GM18867 (cell line): ENCODE data around the gene SOHLH1.
"Not testable (repeated sequence)": the region's sequence is repeated elsewhere in the genome, so short reads cannot be mapped to it uniquely, and the experiment has no call there.

Experiments
- ATAC-seq: cut with Tn5 transposase; IDR thresholded peaks from one replicate; pipeline ENCODE4 v1.9.1; 2021; ENCODE audit warnings: mild to moderate bottlenecking, moderate library complexity; ENCODE audit not compliant: unreplicated experiment

SOHLH1 gene

DNA sequence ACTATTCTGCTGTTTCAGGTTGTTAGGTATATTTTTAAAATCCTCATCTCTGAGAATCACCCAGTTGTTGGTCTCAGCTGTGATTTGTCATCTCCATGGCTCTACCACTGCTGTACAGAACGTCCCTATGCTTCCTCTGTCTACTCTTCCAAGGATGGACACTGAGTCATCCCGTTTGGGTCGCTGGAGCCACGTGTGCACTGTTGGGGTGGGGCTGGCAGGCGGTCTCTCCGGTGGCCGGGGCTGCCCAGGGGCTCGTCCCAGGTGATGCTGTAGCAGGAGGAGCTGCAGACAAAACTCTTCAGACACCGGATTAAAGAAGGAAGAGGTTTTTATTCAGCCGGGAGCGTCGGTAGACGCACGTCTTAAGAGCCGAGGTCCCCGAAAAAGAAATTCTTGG, 19.2 kb downstream of the SOHLH1 start:
- no peak for ATAC-seq

GRCh38 chr9:135678236-135679017, 20.9 kb downstream of the SOHLH1 start:
- ATAC-seq, result no peak

- ATAC-seq, result no peak
These were observed 21.6 kb downstream of the SOHLH1 start for GRCh38 chr9:135677641-135678168.

DNA sequence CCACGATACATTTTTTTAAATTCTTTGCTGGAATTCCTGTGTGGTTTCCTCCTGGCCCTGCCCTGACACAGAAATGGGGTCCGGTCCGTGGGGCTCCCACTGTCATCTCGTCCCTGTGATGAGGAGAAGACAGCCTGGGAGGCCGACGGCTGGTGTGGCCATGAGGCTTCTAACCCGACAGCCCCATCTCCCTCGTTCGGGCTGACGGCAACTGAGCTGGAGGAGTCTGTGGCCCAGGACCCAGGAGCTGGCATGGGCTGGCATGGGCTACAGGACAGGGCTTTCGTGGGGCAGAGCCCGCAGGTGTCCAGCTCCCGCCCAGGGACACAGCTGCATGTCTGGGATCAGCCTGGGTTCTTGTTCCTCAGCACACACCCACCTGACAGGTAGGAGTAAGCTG, 22.4 kb downstream of the SOHLH1 start:
- ATAC-seq, result no peak

- no peak for ATAC-seq
These were observed 24.3 kb downstream of the SOHLH1 start for GRCh38 chr9:135674977-135675376.

DNA sequence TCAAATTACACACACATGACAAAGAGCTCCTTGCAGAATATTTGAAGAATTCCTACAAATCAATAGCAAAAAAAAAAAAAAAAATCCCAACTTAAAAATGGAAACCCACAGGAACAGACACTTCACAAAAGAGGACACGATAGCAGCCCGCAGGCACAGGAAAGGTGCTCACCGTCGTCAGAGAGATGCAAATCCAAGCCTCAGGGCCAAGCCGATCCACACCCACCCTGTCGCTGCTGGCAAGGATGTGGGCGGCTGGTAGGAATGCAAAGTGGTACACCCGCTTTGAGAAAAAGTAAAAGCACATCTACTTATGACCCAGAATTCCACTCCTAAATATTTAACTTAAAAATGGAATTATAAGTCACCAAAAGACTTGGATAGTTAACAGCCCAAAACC, 25.3 kb downstream of the SOHLH1 start:
- no peak for ATAC-seq

DNA sequence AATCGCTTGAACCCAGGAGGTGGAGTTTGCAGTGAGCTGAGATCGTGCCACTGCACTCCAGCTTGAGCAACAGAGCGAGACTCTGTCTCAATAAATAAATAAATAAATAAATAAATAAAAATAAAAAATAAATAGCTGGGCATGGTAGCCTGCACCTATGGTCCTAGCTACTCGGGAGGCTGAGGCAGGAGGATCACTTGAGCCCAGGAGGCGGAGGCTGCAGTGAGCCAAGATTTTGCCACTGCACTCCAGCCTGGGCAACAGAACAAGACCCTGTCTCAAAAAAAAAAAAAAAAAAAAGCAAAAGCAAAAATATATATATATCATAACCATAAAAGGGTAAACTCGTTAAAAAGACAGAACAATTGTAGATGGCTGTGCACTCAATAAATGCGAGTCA, 26.5 kb downstream of the SOHLH1 start:
- ATAC-seq, result not testable (repeated sequence)

DNA sequence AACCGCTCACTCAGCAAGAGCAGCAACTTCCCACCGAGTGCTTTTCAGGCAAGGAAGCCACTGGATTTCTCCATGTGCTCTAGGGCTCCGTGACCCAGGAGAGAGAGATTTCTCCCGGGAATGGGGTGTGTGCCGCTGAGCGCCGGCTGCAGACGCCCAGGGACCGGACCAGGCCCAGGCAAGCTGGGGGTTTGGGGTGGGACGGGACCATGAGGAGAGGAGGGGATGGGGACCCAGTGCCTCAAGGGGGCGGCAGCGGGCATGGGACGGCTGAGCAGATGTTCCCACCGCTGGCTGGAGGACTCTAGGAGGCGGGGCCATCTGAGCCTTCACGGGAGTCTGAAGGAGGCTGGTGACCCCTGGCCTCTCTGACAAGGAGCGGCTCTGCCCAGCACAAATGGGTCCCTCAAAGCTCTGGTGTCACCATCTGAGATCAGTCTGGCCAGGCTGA, 27.7 kb downstream of the SOHLH1 start:
- ATAC-seq, result no peak

- no peak for ATAC-seq
These were observed 28.3 kb downstream of the SOHLH1 start for GRCh38 chr9:135670721-135671590.

DNA sequence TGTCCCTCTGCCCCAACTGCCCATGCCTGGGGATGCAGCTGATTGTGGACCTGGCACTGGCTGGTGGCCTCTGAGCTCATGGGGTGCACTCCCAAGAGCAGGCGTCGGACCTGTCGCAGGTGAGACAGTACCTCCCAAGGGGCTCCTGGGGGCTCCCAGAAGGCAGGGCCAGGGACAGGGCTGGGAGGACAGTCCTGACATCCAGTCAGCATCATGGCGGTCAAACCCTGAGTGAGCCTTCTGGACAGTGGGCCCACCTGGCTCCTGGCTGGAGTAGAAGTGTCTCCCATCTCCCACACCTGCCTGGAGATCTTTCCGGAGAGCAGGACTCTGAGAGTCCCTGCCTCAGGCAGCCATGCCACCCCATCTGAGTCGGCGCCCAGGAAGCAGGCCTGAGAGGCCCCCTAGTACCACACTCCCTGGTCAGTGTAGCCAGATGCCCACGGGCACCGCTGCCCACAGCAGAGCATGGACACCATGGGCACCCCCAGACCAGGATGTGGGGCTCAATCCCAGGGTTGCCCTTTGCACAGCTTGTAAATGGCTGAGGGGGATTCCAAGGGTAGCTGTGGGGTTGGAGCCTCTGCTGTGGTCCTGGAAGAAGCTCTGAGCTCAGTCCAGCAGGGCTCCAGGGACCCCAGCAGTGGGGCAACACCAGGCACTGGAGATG, 29.5 kb downstream of the SOHLH1 start:
- ATAC-seq, result no peak

DNA sequence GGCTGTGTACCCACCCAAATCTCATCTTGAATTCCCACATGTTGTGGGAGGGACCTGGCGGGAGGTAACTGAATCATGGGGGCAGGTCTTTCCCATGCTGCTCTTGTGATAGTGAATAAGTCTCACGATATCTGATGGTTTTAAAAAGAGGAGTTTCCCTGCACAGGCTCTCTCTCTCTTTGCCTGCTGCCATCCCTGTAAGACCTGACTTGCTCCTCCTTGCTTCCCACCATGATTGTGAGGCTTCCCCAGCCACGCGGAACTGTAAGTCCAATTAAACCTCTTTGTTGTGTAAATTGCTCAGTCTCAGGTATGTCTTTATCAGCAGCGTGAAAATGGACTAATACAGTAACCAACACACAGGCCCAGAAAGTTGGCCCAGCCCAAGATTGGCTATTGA, 30.3 kb downstream of the SOHLH1 start:
- not testable (repeated sequence) for ATAC-seq

GRCh38 chr9:135667463-135668001, 31.7 kb downstream of the SOHLH1 start:
- no peak for ATAC-seq

DNA sequence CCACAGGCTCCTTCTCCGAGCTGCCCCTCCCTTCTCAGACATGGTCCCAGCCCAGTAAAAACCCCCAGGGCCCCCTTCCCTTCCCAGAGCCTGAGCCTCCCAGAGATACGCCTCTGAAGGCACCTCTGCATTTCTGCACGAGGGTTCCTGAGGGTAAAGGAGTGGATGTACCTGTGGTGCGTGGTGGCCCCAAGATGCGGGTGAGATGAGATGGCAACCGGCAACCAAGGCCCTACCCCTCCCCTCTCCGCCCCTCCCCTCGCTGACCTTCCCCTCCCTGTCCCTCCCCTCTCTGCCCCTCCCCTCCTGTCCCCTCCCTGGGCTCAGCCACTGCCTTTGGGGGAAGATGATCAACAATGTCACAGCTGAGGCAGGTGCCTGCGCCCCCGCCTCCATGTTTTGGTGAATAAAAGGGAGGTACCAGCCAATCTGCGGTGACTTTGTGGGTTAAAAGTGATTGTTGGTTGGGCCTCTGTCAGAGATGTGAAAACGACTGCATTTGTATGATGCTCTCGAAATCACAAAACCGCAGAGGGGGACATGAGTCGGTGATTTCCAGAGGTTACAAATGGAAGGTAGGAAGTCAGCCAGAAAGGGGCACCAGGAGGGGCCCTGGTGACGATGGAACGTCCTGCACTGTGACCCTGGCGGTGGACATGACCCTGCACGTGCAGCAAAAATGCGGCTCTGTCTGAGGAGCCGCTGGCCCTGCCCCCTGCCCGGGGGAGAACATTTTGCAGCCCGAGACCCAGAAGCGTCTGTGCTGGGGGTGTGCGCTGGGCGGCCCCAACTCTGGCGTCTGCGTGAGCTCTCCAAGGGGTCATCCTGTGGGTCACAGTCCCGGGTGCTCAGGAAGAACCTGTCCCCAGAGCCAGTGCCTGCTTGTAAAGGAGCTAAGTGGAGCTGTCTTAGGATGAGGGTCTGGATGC, 32.5 kb downstream of the SOHLH1 start:
- no peak for ATAC-seq

- no peak for ATAC-seq
These were observed 33.5 kb downstream of the SOHLH1 start for GRCh38 chr9:135665795-135666189.

DNA sequence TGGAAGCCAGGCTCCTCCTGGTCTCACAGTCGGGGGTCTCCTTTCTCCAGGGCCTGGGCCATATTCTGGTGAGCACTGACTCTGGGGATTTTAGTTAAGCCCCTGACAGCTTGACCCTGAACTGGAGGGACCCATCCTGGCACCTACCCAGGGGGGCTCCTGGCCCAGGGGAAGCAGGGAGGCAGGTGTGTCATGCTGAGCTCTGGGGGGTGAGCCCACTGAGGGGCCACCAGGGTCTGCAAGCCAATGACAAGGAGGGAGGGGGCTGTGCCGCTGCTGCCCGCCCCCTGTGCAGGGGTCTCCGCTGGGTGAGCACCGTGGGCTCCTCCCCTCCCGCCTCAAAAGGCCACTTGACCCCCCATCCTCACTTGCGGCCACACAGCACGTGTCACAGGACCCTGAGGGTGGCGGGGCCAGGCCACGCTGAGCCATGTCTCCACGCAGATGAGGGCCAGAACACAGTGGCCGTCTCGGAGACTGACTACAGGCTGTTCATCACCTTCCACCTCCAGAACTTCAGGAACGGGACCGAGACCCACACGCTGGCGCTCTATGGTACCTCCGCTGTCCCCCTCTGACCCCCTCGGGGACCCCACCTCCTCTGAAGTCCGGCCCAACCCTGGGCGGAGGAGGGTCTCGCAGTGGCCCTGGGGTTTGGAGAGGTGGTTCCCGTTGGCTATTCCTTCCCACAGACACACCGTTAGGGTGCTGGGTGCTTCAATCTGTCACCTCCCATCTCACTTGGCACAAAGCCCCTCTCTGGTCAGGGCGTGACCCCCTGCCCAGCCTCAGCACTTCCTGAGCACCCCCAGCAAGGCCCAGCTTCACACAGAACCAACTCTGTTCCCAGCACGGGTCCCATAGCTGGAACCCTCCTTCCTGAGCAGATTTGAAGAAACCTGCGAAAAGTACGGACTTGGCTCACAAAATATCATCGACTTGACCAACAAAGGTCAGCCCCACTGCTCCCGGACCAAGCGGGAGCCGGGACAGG, 34.2 kb downstream of the SOHLH1 start:
- ATAC-seq, result no peak

DNA sequence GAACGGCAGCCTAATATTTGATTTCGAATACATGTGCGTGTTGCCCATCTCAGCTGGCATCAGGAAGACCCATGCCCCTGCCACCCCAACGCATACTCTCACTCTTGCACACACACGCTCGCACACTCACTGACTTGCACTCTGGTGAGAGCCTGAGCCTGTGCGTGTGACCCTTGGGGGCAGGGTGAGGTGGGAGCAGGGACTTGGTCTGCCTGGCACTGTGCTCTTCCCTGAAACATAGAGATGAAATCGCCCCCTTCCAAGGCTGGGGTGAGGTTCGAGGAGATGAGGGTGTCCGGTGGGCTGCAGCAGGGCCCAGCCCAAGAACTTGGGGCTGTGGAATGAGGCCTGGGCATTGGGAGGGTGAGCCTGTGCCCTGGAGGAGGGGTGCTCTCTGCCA, 35.0 kb downstream of the SOHLH1 start:
- no peak for ATAC-seq

DNA sequence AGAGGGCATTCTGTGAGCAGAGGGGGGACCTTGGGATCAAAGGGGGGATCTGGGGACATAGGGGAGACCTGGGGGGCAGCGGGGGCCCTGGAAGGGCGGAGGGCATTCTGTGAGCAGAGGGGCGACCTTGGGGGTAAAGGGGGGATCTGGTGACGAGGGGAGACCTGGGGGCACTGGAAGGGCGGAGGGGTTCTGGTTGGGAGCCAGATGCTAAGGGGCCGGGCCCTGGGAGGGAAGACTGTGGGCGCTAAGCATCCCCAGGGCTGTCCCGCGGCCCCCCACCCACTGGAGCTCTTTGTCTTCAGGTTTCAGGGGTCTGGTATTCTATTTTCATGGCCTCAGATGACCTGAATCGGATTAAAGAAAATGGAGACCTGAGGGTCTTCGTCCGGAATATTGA, 35.4 kb downstream of the SOHLH1 start:
- no peak for ATAC-seq

- no peak for ATAC-seq
These were observed 35.9 kb downstream of the SOHLH1 start for GRCh38 chr9:135663451-135663770.
